Stimulated activated CD4-positive, alpha-beta T cell treated with anti-CD3 and anti-CD28 coated beads, Interleukin-4, amount 100 ng/mL, for 48 hours (primary cell): ENCODE measurements around the gene HLCS.

ENCODE experiments used
- DNase-seq, 2 donors: peaks; one replicate each; pipeline ENCODE4 v3.0.0-alpha.2; 2020; ENCODE audit warnings: low read depth in 2 of 2

Gene HLCS

GRCh38 chr21:36813052-36813451, 153.4 kb downstream of the HLCS start:
- no peak for DNase-seq

- no peak for DNase-seq
Measured at GRCh38 chr21:36811762-36812161, 154.7 kb downstream of the HLCS start.

GRCh38 chr21:36810443-36810842, 156.0 kb downstream of the HLCS start:
- DNase-seq: no peak

- no peak for DNase-seq
Measured at GRCh38 chr21:36807422-36807928, 159.0 kb downstream of the HLCS start.

GRCh38 chr21:36806103-36806502, 160.4 kb downstream of the HLCS start:
- DNase-seq: no peak

GRCh38 chr21:36804874-36805611, 161.4 kb downstream of the HLCS start:
- no peak for DNase-seq

- DNase-seq: no peak
Measured at GRCh38 chr21:36803816-36804439, 162.5 kb downstream of the HLCS start.

- no peak for DNase-seq
Measured at GRCh38 chr21:36803051-36803645, 163.3 kb downstream of the HLCS start.

GRCh38 chr21:36800734-36801133, 165.7 kb downstream of the HLCS start:
- no peak for DNase-seq

- DNase-seq: no peak
Measured at GRCh38 chr21:36799869-36800268, 166.6 kb downstream of the HLCS start.

- no peak for DNase-seq
Measured at GRCh38 chr21:36798491-36798890, 168.0 kb downstream of the HLCS start.

- DNase-seq: no peak
Measured at GRCh38 chr21:36796070-36796469, 170.4 kb downstream of the HLCS start.

- DNase-seq: no peak
Measured at GRCh38 chr21:36792505-36792967, 173.9 kb downstream of the HLCS start.

- no peak for DNase-seq
Measured at GRCh38 chr21:36791695-36792470, 174.6 kb downstream of the HLCS start.

GRCh38 chr21:36791180-36791579, 175.3 kb downstream of the HLCS start:
- DNase-seq: no peak

- no peak for DNase-seq
Measured at GRCh38 chr21:36790616-36791015, 175.9 kb downstream of the HLCS start.

- no peak for DNase-seq
Measured at GRCh38 chr21:36788120-36788638, 178.3 kb downstream of the HLCS start.

GRCh38 chr21:36786186-36786585, 180.3 kb downstream of the HLCS start:
- DNase-seq: no peak

- no peak for DNase-seq
Measured at GRCh38 chr21:36785615-36786014, 180.9 kb downstream of the HLCS start.

GRCh38 chr21:36784947-36785346, 181.5 kb downstream of the HLCS start:
- DNase-seq: no peak

- no peak for DNase-seq
Measured at GRCh38 chr21:36783612-36784374, 182.7 kb downstream of the HLCS start.
